CD4-positive, alpha-beta T cell treated with Interleukin-15 for 4 hours (primary cell): Measurements from ENCODE around the gene RXRA.
A peak's percentile ranks its signal among the peaks of the same experiment; 100 is the strongest.
"Not testable (repeated sequence)": the region's sequence is repeated elsewhere in the genome, so short reads cannot be mapped to it uniquely, and the experiment has no call there.

Source experiments
- DNase-seq: peaks from one replicate; pipeline ENCODE4 v3.0.0-alpha.2; 2020; ENCODE audit warnings: low spot score

The RXRA gene

DNA sequence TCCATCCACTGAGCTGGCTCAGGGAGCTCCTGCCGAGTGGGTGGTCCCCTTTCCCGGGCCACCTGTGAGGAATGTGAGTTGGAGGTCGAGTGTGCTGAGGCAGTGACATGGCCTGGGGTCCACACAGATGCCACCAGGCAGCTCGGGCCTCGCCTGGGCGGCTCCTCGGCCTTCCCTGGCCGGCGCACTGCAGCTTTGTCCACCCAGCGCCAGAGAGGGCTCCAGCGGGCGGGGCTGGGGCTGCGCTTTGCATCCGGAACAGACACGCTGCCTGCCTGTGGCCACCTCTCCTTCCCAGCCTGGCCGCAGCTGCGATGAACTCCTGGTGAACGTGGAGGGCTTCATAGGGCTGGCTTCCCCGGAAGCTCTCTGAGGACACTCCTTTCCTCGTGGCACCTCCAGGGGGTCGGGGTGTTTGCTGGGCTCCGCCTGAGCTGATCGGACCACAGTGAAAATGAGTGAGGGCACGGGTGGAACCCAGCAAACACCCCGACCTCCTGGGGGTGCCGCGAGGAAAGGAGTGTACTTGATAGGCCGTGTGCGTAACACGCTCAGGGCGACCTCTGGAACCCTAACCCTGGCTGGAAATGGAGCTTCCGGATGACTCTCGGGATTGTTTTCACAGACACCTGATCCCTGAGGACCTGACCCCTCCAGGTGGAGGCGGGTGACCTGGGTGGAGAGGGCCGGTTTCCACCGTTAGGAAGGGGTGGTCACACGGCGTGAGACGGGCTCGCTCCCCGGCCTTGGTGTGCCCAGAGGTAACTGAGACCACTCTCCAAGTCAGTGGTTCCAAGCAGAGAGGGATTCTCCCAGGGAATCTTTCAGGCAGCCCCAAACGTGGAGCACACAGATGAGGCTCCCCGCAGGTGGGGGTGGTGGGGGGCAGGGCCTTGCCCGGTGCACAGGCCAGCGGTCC lies 31.8 kb upstream of the RXRA start:
- DNase-seq = no peak

- no peak for DNase-seq
Measured at GRCh38 chr9:134295101-134295745, 31.0 kb upstream of the RXRA start.

DNA sequence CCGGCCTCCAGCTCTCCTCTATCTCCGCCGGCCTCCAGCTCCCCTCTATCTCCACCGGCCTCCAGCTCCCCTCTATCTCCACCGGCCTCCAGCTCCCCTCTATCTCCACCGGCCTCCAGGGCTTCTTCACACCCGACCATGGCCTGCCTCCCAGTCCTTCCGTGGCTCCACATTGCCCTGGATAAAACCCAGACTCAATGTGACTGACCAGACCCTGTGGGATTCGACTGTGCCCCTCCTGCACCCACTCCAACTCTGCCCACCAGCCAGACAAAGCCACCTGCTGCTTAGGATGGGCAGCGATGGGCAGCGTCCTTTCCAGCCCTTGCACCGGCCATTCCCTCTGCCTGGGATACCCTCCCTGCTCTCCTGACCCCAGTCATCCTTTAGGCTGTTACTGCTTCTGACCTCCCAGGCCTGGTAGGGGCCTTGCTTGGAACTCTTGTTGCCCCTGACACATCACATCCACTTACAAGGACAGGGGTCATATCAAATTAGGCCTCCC lies 30.5 kb upstream of the RXRA start:
- DNase-seq = no peak

GRCh38 chr9:134296301-134297082 lies 29.8 kb upstream of the RXRA start:
- DNase-seq = no peak

- no peak for DNase-seq
Measured at GRCh38 chr9:134297083-134297410, 29.2 kb upstream of the RXRA start.

DNA sequence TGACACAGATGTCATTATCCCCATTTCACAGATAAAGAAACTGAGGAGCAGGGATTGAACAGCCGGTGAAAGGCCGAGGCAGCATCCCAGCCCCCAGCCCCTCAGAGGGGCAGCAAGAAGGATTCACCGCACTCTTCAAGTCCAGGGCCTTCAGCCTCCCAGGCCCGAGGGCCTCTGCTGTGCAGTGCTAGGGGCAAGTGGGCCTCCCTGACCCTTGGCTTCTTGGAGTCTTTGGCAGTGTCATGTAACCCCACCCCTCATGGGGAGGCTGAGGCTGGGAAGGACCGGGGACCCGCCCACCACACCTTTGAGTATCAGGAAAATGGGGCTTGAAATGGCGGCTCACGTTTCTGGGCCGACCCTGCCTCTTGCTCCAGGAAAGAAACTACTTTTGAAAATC lies 28.7 kb upstream of the RXRA start:
- DNase-seq = no peak

DNA sequence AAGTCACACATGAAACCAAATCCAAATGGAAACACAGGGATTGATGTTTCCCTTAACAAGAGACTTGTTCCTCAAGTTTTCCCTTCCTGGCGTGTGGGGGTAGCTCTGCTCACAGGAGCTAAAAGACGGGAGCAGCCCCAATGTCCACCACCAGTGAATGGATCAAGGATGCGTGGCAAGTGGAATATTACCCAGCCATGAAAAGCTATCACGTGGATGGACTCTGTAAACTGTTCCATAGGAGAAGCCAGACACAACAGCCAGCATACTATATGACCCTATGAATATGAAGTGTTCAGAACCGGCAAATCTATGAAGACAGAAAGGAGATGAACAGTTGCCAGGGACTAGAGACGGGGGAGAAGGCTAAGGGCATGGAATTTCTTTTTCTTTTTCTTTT lies 28.3 kb upstream of the RXRA start:
- DNase-seq = no peak

DNA sequence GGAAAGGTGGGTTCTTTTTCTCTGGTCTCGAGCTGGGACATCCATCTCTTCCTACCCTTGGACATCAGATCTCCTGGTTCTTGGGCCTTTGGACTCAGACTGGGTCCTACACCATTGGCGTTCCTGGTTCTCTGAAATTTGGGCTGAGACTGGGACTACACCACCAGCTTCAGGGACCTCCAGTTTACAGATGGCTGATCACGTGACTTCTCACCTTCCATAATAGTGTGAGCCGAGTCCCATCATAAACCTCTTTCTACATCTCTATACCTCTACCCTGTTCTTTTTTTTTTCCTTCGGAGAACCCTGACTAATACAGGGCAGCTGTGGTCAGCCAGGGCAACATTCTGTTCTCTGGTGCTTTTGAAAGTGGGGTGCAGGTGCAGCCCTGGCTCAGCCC lies 27.2 kb upstream of the RXRA start:
- DNase-seq = no peak

GRCh38 chr9:134299883-134300282 lies 26.4 kb upstream of the RXRA start:
- no peak for DNase-seq

DNA sequence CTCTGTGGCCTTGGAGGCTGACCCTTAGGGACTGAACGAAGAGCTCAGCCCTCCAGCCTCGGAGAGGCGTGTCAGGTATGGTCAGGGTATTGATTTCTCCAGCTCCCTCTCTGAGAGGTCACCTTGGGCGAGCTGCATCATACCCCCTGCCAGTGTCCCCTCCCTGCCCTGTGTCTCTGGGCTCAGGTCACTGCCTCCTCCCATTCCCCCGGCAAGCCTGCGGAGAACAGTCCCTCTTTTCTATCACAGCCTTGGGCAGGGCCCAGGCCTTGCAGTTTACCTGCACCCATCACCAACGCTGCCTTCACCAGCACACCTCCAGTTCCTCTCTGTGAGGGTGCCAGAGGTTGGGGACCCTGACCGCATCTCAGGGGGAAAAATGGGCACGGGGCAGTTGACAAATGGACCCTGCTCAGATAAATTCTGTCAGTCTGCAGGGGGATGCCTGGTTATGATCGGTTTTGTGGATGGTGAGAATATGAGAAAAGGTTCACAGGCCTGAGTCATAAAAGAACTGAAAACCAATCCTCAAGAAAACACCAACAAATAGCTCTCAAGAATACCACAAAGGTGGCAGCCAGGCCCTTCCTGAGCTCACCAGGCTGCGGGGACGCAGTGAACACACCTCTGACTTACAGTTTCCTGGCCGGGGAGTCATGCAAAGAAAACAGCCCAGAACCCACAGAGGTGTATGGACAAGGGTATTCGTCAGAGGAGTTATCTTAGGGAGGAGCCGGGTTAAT lies 24.7 kb upstream of the RXRA start:
- peak; percentile 75 for DNase-seq

DNA sequence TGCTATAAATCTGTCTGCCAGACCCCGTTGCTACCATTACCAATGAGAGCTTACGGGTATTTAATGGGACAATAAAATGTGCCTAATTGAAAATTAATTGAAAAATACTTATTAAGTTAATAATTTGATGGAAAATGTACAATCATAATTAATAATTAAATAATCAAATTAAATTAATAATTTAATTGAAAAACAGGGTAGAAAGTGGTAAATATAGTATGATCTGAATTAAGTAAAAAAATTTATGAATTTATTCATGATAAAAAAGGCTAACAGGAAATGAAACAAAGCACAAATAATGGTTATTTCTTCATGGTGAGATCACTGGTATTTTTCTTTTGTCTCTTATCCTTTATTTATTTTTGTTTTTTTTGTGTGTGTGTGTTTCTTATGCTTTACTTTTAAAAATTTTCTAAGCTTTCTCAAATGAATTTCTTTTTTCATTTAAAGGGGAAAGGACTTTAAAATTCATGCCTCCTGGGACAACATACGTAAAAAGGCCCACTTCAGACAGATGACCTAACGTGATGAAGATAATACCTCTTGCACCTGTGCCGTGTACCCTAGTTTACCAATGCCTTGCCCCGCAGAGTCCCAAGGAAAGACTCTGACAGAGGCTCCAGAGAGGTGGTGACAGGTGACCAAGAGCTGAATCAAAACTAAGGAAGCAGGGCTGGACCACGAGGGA lies 24.0 kb upstream of the RXRA start:
- DNase-seq = no peak

DNA sequence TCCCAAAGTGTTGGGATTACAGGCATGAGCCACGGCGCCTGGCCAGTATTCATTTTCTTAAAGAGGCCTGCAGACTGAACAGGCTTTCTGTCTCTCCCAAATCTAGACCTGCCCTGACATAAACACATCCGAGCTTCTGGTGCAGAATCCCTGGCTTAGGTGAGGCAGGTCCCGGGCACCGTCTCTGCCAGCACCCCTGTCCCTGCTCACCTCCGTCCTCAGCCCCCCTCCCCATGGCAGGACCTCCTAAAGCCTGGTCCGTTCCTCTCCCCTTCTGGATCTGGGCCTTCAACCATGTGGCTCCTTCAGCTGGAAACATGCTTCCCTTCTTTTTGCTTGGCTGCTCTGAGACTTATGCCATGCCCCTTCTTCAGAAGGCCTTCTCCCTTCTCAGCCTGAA lies 22.7 kb upstream of the RXRA start:
- DNase-seq = no peak

DNA sequence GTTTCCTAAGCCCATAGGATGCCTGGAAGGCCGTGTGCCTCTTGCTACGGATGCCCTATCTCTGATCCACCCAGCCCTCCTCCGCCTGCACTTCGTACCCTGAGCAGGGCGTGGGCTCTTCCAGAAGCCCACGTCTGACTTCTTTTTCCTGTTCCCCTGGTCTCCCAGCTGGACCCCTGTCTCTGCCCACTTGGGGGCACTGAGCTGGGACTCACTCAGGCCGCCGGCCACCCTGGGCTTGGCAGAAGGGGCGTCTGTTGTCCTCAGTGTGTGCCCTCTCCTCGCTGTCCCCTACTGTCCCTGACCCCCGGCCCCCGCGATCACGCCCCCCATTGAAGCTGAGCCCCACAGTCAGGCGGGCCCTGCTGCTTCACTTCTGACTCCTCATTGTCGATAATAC lies 22.0 kb upstream of the RXRA start:
- no peak for DNase-seq

DNA sequence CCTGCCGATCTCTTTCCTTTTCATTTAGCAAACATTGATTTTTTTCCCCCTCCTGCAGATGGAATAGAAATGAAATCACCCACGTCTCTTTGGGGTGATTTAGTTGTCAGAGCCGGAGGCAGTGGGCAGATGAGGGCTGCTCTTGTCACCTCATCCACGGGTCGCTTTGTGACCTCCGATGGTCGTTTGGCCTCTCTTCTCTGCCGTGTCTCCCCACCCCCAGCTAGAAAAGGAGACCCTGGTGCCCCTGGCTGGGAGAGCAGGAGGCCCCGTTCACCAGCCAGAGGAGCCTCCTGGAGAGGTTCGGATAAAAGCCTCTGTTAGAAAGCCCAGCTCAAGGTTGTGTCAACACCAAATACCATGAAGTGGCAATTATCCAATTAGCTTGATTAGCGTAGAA lies 21.6 kb upstream of the RXRA start:
- DNase-seq = no peak

- DNase-seq = no peak
Measured at GRCh38 chr9:134305533-134305932, 20.7 kb upstream of the RXRA start.

DNA sequence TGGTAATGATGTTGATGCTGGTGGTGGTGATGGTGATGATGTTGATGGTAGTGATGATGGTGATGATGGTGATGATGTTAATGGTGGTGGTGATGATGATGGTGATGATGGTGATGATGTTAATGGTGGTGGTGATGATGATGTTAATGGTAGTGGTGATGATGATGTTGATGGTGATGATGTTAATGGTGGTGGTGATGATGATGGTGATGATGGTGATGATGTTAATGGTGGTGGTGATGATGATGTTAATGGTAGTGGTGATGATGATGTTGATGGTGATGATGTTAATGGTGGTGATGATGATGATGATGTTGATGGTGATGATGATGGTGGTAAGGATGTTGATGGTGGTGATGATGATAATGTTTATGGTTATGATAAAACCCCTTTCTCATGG lies 20.2 kb upstream of the RXRA start:
- DNase-seq = not testable (repeated sequence)

DNA sequence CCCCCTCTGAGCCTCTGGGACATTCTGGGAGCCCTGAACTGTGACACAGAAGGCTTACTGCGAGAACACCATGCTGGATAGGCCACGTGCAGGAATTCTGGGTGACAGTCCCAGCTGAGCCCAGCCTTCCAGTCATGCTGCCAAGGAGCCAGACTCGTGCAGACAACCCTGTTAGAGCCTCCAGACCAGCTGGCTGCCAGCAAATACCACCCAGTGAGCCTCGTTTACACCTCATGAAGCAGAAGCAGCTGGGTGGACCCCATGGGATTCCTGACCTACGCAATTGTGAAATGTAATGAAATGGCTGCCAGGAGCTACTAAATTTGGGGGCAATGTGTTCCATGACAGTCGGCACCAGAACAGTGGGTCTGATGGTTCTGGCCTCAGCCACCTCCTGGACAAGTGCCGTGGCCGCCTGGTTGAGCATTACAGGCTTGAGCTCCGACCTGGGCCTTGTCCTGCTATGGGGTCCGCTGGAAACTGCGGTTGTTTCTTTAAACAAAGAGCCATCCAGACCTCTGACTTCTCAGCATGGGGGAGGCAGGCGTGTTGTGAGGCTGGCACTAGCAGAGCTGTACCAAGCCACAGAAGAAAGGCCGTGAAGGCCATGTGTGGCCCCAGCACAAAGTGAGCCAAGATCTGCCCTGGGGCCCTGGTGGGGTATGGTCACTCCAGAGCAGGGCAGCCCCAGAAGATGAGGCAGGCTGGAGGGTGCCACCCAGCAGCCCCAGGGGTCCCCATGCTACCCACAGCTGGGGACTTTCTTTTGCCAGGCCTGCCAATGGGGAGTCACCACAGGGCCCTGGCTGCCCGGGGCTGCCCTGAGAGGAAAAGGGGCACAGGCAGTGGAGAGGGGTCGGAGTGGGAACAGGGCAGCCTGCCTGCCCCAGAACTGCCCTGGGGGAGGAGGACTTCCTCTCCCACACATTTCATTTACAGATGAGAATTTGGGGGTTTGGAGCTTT lies 19.3 kb upstream of the RXRA start:
- no peak for DNase-seq

DNA sequence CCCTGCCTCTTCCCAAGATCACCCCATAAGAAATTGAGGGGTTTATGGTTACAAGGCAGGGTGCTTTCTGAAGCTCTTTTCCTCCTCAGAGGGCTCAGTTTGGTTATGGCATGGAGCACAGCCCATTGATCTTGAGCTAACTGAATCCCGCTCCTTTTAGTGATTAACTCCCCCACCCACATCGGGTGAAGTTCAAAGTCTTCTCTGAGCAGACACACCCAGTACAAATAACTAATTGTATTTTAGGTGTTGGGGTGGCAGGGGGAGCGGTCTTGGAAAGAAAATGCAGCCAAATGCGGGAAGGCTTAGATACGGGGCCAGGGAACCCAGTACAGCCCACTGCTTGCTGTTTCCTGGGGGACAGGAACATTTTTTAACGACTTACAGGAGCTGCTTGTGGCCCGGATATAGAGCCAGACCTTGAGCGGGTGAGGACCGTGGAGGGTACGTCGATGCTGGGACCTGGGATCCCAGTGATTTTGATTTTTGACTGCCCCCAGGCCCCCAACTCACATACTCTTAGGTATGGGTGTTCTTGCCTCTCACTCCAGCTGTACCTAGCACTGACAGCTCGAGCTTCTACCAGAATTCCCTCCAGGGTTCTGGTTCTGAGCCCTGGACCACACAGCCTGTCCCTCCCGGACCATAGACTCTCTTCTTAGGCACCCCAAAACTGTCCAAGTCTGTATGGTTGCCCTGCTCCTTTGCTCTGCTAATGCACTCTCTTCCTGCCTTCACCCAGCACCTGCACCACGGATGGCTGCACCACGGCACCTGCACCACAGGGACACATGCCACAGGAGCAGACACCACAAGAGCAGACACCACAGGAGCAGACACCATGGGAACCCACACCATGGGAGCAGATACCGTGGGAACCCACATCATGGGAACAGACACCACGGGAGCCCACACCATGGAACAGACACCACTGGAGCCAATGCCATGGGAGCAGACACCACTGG lies 18.3 kb upstream of the RXRA start:
- DNase-seq = no peak

- not testable (repeated sequence) for DNase-seq
Measured at GRCh38 chr9:134308639-134309220, 17.5 kb upstream of the RXRA start.
